ENCODE data around the gene NASP. TPM values are rescaled to one million over a fixed set of nuclear protein-coding genes. Genes with fewer than 3 reads are reported as not detected.
A peak's percentile ranks its signal among the peaks of the same experiment; 100 is the strongest.

NASP gene
- total and polyA plus RNA-seq, 2 of the 13 experiments (the other 11 are each of a cell fraction or from before 2014, with no cell fraction given), result 132 to 256 TPM

DNA sequence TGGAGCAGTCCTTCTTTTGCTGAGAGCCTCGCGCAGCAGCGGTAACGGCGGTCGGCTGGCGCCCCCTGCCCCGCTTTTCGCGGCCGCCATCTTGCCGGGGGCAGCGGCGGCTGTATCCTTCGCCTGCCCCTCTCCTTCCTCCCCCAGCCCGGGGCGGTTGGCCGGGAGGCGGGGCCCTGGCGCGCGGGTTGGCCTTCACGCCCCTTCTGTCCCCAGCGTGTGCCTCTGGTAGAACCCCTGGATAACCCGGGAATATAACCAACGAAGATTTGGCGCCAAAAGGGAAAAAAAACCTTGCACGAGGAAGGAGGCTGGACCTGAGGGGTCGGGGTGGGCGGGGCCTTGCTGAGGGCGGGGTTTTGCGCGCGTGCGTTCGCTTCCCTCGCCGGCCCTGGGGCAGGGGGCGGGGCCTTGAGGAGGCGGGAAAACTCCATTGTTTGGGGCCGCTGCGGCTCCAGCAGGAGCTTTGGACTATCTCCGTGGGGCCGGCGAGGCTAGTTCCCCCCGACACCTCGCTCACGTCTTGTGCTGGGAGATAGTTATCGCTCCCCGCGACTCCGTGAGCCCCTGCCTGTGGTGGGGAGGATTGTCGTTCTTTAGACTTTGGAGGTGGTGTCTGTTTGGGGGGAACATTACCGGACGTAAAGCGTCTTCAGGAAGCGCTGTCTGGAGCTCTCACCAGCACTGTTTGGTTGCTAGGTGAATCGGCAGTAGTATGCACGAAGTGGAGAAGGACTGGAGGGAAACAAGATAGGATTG is 689 bp downstream of the NASP start (continued):
- TF ChIP-seq, protein P1, sequence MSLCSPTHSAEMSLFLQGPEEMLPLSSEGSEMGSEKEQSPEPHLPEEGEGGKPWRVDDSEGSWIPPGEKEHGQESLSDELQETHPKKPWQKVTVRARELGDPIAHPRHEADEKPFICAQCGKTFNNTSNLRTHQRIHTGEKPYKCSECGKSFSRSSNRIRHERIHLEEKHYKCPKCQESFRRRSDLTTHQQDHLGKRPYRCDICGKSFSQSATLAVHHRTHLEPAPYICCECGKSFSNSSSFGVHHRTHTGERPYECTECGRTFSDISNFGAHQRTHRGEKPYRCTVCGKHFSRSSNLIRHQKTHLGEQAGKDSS (CRISPR knock-in tag; IDR thresholded peaks at IDR 0.05; ENCODE audit: borderline replicate concordance, low read depth), result no peak
- TF ChIP-seq, protein P2, sequence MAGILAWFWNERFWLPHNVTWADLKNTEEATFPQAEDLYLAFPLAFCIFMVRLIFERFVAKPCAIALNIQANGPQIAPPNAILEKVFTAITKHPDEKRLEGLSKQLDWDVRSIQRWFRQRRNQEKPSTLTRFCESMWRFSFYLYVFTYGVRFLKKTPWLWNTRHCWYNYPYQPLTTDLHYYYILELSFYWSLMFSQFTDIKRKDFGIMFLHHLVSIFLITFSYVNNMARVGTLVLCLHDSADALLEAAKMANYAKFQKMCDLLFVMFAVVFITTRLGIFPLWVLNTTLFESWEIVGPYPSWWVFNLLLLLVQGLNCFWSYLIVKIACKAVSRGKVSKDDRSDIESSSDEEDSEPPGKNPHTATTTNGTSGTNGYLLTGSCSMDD (CRISPR knock-in tag; IDR thresholded peaks at IDR 0.05), result no peak
- TF ChIP-seq, protein P3, sequence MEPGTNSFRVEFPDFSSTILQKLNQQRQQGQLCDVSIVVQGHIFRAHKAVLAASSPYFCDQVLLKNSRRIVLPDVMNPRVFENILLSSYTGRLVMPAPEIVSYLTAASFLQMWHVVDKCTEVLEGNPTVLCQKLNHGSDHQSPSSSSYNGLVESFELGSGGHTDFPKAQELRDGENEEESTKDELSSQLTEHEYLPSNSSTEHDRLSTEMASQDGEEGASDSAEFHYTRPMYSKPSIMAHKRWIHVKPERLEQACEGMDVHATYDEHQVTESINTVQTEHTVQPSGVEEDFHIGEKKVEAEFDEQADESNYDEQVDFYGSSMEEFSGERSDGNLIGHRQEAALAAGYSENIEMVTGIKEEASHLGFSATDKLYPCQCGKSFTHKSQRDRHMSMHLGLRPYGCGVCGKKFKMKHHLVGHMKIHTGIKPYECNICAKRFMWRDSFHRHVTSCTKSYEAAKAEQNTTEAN (CRISPR knock-in tag; conservative IDR thresholded peaks at IDR 0.05), result no peak
- TF ChIP-seq HHEX (CRISPR knock-in tag; IDR thresholded peaks at IDR 0.05), result no peak
- TF ChIP-seq PPARG (CRISPR knock-in tag; conservative IDR thresholded peaks at IDR 0.05), result no peak
- TF ChIP-seq RELA (CRISPR knock-in tag; IDR thresholded peaks at IDR 0.05), result no peak
- TF ChIP-seq, protein P4, sequence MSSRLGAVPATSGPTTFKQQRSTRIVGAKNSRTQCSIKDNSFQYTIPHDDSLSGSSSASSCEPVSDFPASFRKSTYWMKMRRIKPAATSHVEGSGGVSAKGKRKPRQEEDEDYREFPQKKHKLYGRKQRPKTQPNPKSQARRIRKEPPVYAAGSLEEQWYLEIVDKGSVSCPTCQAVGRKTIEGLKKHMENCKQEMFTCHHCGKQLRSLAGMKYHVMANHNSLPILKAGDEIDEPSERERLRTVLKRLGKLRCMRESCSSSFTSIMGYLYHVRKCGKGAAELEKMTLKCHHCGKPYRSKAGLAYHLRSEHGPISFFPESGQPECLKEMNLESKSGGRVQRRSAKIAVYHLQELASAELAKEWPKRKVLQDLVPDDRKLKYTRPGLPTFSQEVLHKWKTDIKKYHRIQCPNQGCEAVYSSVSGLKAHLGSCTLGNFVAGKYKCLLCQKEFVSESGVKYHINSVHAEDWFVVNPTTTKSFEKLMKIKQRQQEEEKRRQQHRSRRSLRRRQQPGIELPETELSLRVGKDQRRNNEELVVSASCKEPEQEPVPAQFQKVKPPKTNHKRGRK (CRISPR knock-in tag; IDR thresholded peaks at IDR 0.05), result no peak
- TF ChIP-seq, protein P5, sequence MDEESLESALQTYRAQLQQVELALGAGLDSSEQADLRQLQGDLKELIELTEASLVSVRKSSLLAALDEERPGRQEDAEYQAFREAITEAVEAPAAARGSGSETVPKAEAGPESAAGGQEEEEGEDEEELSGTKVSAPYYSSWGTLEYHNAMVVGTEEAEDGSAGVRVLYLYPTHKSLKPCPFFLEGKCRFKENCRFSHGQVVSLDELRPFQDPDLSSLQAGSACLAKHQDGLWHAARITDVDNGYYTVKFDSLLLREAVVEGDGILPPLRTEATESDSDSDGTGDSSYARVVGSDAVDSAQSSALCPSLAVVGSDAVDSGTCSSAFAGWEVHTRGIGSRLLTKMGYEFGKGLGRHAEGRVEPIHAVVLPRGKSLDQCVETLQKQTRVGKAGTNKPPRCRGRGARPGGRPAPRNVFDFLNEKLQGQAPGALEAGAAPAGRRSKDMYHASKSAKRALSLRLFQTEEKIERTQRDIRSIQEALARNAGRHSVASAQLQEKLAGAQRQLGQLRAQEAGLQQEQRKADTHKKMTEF (CRISPR knock-in tag; IDR thresholded peaks at IDR 0.05), result 0 out of 2 replicates have a peak, but pooled peaks have one; percentile 16
- TF ChIP-seq HDAC6 (IDR thresholded peaks at IDR 0.05; ENCODE audit: low read depth, low read length), result no peak
- TF ChIP-seq, protein P6, sequence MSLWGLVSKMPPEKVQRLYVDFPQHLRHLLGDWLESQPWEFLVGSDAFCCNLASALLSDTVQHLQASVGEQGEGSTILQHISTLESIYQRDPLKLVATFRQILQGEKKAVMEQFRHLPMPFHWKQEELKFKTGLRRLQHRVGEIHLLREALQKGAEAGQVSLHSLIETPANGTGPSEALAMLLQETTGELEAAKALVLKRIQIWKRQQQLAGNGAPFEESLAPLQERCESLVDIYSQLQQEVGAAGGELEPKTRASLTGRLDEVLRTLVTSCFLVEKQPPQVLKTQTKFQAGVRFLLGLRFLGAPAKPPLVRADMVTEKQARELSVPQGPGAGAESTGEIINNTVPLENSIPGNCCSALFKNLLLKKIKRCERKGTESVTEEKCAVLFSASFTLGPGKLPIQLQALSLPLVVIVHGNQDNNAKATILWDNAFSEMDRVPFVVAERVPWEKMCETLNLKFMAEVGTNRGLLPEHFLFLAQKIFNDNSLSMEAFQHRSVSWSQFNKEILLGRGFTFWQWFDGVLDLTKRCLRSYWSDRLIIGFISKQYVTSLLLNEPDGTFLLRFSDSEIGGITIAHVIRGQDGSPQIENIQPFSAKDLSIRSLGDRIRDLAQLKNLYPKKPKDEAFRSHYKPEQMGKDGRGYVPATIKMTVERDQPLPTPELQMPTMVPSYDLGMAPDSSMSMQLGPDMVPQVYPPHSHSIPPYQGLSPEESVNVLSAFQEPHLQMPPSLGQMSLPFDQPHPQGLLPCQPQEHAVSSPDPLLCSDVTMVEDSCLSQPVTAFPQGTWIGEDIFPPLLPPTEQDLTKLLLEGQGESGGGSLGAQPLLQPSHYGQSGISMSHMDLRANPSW (CRISPR knock-in tag; IDR thresholded peaks at IDR 0.05; ENCODE audit: borderline replicate concordance), result no peak
- no peak for TF ChIP-seq TCF7 (IDR thresholded peaks at IDR 0.05; ENCODE audit: low read depth)
- TF ChIP-seq AGO2 (optimal IDR thresholded peaks at IDR 0.05; ENCODE audit: low read depth, low read length), result peak; percentile 87
- TF ChIP-seq ZNF225 (CRISPR knock-in tag; IDR thresholded peaks at IDR 0.05), result no peak
- peak in 1 of 2 experiments; percentile 2; a peak in 1 of 4 replicates for TF ChIP-seq EP300 (IDR thresholded peaks at IDR 0.05; ENCODE audit: low read depth in 2 of 2, low read length in 2 of 2)
- no peak for TF ChIP-seq EP300 (CRISPR knock-in tag; IDR thresholded peaks at IDR 0.05; ENCODE audit: borderline replicate concordance)
- 0 out of 2 replicates have a peak, but pooled peaks have one; percentile 12 for TF ChIP-seq KDM5A (IDR thresholded peaks at IDR 0.05; ENCODE audit: borderline replicate concordance, low read length)

Measured in HepG2 (cell line).